Measurements from ENCODE around the gene EHBP1.

The EHBP1 gene

GRCh38 chr2:62785810-62786597 is 80.5 kb downstream of the EHBP1 start:
- no peak for DNase-seq

- no peak for DNase-seq
These were observed 81.9 kb downstream of the EHBP1 start for GRCh38 chr2:62787386-62787785.

GRCh38 chr2:62789518-62789917 is 84.0 kb downstream of the EHBP1 start:
- DNase-seq: no peak

GRCh38 chr2:62789918-62790317 is 84.4 kb downstream of the EHBP1 start:
- DNase-seq: no peak

- DNase-seq: no peak
These were observed 86.9 kb downstream of the EHBP1 start for GRCh38 chr2:62792408-62792807.

- DNase-seq: no peak
These were observed 87.7 kb downstream of the EHBP1 start for GRCh38 chr2:62793213-62793612.

- DNase-seq: no peak
These were observed 89.3 kb downstream of the EHBP1 start for GRCh38 chr2:62794791-62795190.

- no peak for DNase-seq
These were observed 89.8 kb downstream of the EHBP1 start for GRCh38 chr2:62795341-62795740.

GRCh38 chr2:62797107-62797506 is 91.6 kb downstream of the EHBP1 start:
- DNase-seq: no peak

GRCh38 chr2:62800618-62801017 is 95.1 kb downstream of the EHBP1 start:
- no peak for DNase-seq

- no peak for DNase-seq
These were observed 95.6 kb downstream of the EHBP1 start for GRCh38 chr2:62801110-62801509.

GRCh38 chr2:62801814-62802523 is 96.5 kb downstream of the EHBP1 start:
- no peak for DNase-seq

- DNase-seq: no peak
These were observed 98.4 kb downstream of the EHBP1 start for GRCh38 chr2:62803961-62804360.

- no peak for DNase-seq
These were observed 100.7 kb downstream of the EHBP1 start for GRCh38 chr2:62806231-62806630.

GRCh38 chr2:62808554-62808953 is 103.0 kb downstream of the EHBP1 start:
- no peak for DNase-seq

GRCh38 chr2:62811086-62811485 is 105.6 kb downstream of the EHBP1 start:
- no peak for DNase-seq

GRCh38 chr2:62811972-62812371 is 106.5 kb downstream of the EHBP1 start:
- DNase-seq: no peak

GRCh38 chr2:62812921-62813825 is 107.7 kb downstream of the EHBP1 start:
- no peak for DNase-seq

GRCh38 chr2:62814123-62814522 is 108.6 kb downstream of the EHBP1 start:
- DNase-seq: no peak

GRCh38 chr2:62817348-62817747 is 111.8 kb downstream of the EHBP1 start:
- no peak for DNase-seq

- DNase-seq: no peak
These were observed 112.6 kb downstream of the EHBP1 start for GRCh38 chr2:62817995-62818713.

GRCh38 chr2:62822549-62822948 is 117.0 kb downstream of the EHBP1 start:
- no peak for DNase-seq

GRCh38 chr2:62824388-62824787 is 118.9 kb downstream of the EHBP1 start:
- no peak for DNase-seq
